K562 (cell line): ENCODE results near the gene PGPEP1. TPM values are rescaled to one million over a fixed set of nuclear protein-coding genes. Genes with fewer than 3 reads are reported as not detected.

Experiments used
- CBFB ChIP-seq: sonication (generic); formaldehyde crosslinking; IDR thresholded peaks from 2 replicates; pipeline ENCODE4 v1.4.0; 2020; ENCODE audit warnings: mild to moderate bottlenecking, missing genetic modification reagents
- HMG20B ChIP-seq: fragments of 250-450 bp; sonication (Bioruptor Pico); IDR thresholded peaks from 2 replicates; pipeline ENCODE4 v1.5.0; 2021; ENCODE audit warnings: mild to moderate bottlenecking
- MLX ChIP-seq, 2 experiments: fragments of 450-650 bp in 1 of 2; sonication (generic) in 1 of 2; formaldehyde crosslinking; conservative IDR thresholded peaks; 2 replicates each; pipeline versions ENCODE4 v1.4.0 to v1.8.1; 2020 to 2022; ENCODE audit warnings: mild to moderate bottlenecking in 1 of 2, missing genetic modification reagents in 1 of 2
- MTA2 ChIP-seq: fragments of 450-650 bp; IDR thresholded peaks from 2 replicates; pipeline ENCODE4 v1.6.1; 2016; ENCODE audit warnings: low read depth
- RB1 ChIP-seq: fragments of 450-650 bp; IDR thresholded peaks from 2 replicates; pipeline ENCODE4 v1.6.1; 2017; ENCODE audit warnings: low read depth, mild to moderate bottlenecking
- RBM34 ChIP-seq: fragments of 200-400 bp; formaldehyde crosslinking; IDR thresholded peaks from 2 replicates; pipeline ENCODE4 v1.6.1; 2018; ENCODE audit warnings: low read length, borderline replicate concordance; ENCODE audit not compliant: insufficient read depth
- U2AF2 ChIP-seq: fragments of 200-400 bp; formaldehyde crosslinking; optimal IDR thresholded peaks from 2 replicates; pipeline ENCODE3; 2017; ENCODE audit warnings: low read depth, mild to moderate bottlenecking, low read length
- USF1 ChIP-seq: sonication (generic); formaldehyde crosslinking; IDR thresholded peaks from 2 replicates; pipeline ENCODE4 v1.9.0; 2022; ENCODE audit warnings: mild to moderate bottlenecking, missing genetic modification reagents
- ZBTB40 ChIP-seq, 2 experiments: fragments of 450-650 bp in 1 of 2; sonication (generic) in 1 of 2; formaldehyde crosslinking in 1 of 2; IDR thresholded peaks; 2 replicates each; pipeline versions ENCODE4 v1.7.1 to v1.9.0; 2016 to 2022; ENCODE audit warnings: inconsistent platforms in 1 of 2, mild to moderate bottlenecking in 1 of 2, missing genetic modification reagents in 1 of 2
- ZNF518B ChIP-seq: fragments of 250-450 bp; sonication (Bioruptor Pico); IDR thresholded peaks from 2 replicates; pipeline ENCODE4 v1.5.0; 2021; ENCODE audit warnings: mild to moderate bottlenecking, moderate library complexity
- ZNF589 ChIP-seq: fragments of 200-800 bp; sonication (Bioruptor generic); IDR thresholded peaks from 2 replicates; pipeline ENCODE4 v1.6.1; 2016; ENCODE audit warnings: low read depth, missing genetic modification characterization, missing compliant biosample characterization
- ZNF76 ChIP-seq: fragments of 250-450 bp; sonication (Bioruptor Pico); IDR thresholded peaks from 2 replicates; pipeline ENCODE4 v1.4.0; 2020; ENCODE audit warnings: mild to moderate bottlenecking, moderate library complexity, borderline replicate concordance
- polyA plus RNA-seq, 8 experiments: library from polyadenylated mRNA; depleted of rRNA in 4 of 8; stranded (reverse) in 5 of 8; unstranded in 3 of 8; fragments of >200 nt; fragmentation: Nextera tagmentation in 2 of 8; fragmentation: Illumina TruSeq in 1 of 8; extraction: Ambion mirVana in 2 of 8; extraction: Trizol in 1 of 8; gene quantifications; 2 replicates each; pipeline versions ENCODE4 v1.2.1 to v1.2.3, GENCODE V29; 2011 to 2014; ENCODE audit warnings: inconsistent platforms in 1 of 8, missing spikeins in 1 of 8
- total RNA-seq, 7 experiments: library from RNA; depleted of rRNA in 6 of 7; stranded (reverse); fragments of >200 nt in 6 of 7; fragmentation: Illumina TruSeq in 2 of 7; extraction: Trizol in 2 of 7; gene quantifications; 2 replicates each; pipeline versions ENCODE4 v1.2.1 to v1.2.3, GENCODE V29; 2011 to 2021; ENCODE audit warnings: low replicate concordance in 1 of 7

Gene PGPEP1
- total and polyA plus RNA-seq, 9 of the 15 experiments (the other 6 are each of a cell fraction or from before 2014, with no cell fraction given): 10.0 to 69.6 (median 33.5) TPM

- TF ChIP-seq ZBTB40 (IDR thresholded peaks at IDR 0.05) (peak; percentile 65), ZBTB40 (CRISPR knock-in tag; IDR thresholded peaks at IDR 0.05) (no peak), MTA2 (no peak), USF1 (CRISPR knock-in tag) (peak; percentile 96), RB1 (peak; percentile 21; the same call in 1 of the 2 replicates), MLX (CRISPR knock-in tag; conservative IDR thresholded peaks at IDR 0.05) (no peak), CBFB (CRISPR knock-in tag) (no peak), ZNF76 (CRISPR knock-in tag) (no peak), ZNF589 (CRISPR knock-in tag) (no peak), U2AF2 (no peak), ZNF518B (CRISPR knock-in tag) (no peak), RBM34 (no peak), HMG20B (no peak)
Observed at GRCh38 chr19:18340990-18341868, 831 bp downstream of the PGPEP1 start (continued).
